Liver (tissue), 9 donors: ENCODE results near the gene GM2A. TPM values are rescaled to one million over a fixed set of nuclear protein-coding genes. Genes with fewer than 3 reads are reported as not detected.

Source experiments
- DNase-seq: peaks from one replicate; pipeline ENCODE4 v3.0.0-alpha.2; 2017; ENCODE audit warnings: low spot score
- H3K27ac ChIP-seq, 2 donors: one replicate each; pipeline ENCODE4 v1.7.0; 2013; ENCODE audit warnings: inconsistent platforms in 2 of 2, low read length in 2 of 2, control low read depth in 1 of 2, low read depth in 1 of 2, mild to moderate bottlenecking in 1 of 2
- H3K27me3 ChIP-seq, 4 donors: one replicate each; pipeline versions ENCODE4 v1.6.1 to v1.7.0; 2013; ENCODE audit warnings: low read length in 3 of 4, inconsistent platforms in 1 of 4, mild to moderate bottlenecking in 1 of 4, moderate library complexity in 1 of 4; ENCODE audit not compliant: control insufficient read depth in 4 of 4, insufficient read depth in 4 of 4
- H3K36me3 ChIP-seq, 4 donors: one replicate each; pipeline versions ENCODE4 v1.6.1 to v1.7.0; 2013; ENCODE audit warnings: low read length in 3 of 4, mild to moderate bottlenecking in 3 of 4, low read depth in 1 of 4, moderate library complexity in 1 of 4; ENCODE audit not compliant: control insufficient read depth in 4 of 4, insufficient read depth in 3 of 4
- H3K4me1 ChIP-seq, 4 donors: one replicate each; pipeline versions ENCODE4 v1.6.1 to v1.7.0; 2013; ENCODE audit warnings: low read length in 3 of 4, mild to moderate bottlenecking in 3 of 4, moderate library complexity in 1 of 4; ENCODE audit not compliant: control insufficient read depth in 4 of 4, insufficient read depth in 4 of 4
- H3K4me3 ChIP-seq, 3 donors: one replicate each; pipeline versions ENCODE4 v1.6.1 to v1.7.0; 2013; ENCODE audit warnings: low read length in 3 of 3, control low read depth in 1 of 3, low read depth in 1 of 3, mild to moderate bottlenecking in 1 of 3
- H3K9ac ChIP-seq, 2 donors: one replicate each; pipeline ENCODE4 v1.7.0; 2013; ENCODE audit warnings: low read length in 2 of 2, mild to moderate bottlenecking in 2 of 2, moderate library complexity in 2 of 2, control low read depth in 1 of 2, low read depth in 1 of 2
- H3K9me3 ChIP-seq, 4 donors: one replicate each; pipeline versions ENCODE4 v1.6.1 to v1.7.0; 2013; ENCODE audit warnings: low read length in 3 of 4; ENCODE audit not compliant: control insufficient read depth in 4 of 4
- EGR1 ChIP-seq, 2 donors: IDR thresholded peaks; 2 replicates each; pipeline ENCODE4 v1.6.1; 2016 to 2018; ENCODE audit warnings: antibody characterized with exemption in 2 of 2, low read depth in 2 of 2
- FOXA1 ChIP-seq: IDR thresholded peaks from 2 replicates; pipeline ENCODE4 v1.6.1; 2016; ENCODE audit warnings: antibody characterized with exemption
- FOXA2 ChIP-seq: IDR thresholded peaks from 2 replicates; pipeline ENCODE4 v1.6.1; 2016; ENCODE audit warnings: antibody characterized with exemption
- GABPA ChIP-seq, 2 donors: IDR thresholded peaks in 1 of 2; conservative IDR thresholded peaks in 1 of 2; 2 replicates each; pipeline ENCODE4 v1.6.1; 2016; ENCODE audit warnings: antibody characterized with exemption in 2 of 2, mild to moderate bottlenecking in 1 of 2, moderate library complexity in 1 of 2
- HNF4A ChIP-seq, 2 donors: conservative IDR thresholded peaks; 2 replicates each; pipeline ENCODE4 v1.6.1; 2016; ENCODE audit warnings: antibody characterized with exemption in 2 of 2, mild to moderate bottlenecking in 2 of 2
- HNF4G ChIP-seq: IDR thresholded peaks from 2 replicates; pipeline ENCODE4 v1.6.1; 2016; ENCODE audit warnings: antibody characterized with exemption
- JUND ChIP-seq, 2 donors: IDR thresholded peaks; 2 replicates each; pipeline ENCODE4 v1.6.1; 2016; ENCODE audit warnings: antibody characterized with exemption in 2 of 2
- NR2F2 ChIP-seq: IDR thresholded peaks from 2 replicates; pipeline ENCODE4 v1.6.1; 2016; ENCODE audit warnings: antibody characterized with exemption
- RAD21 ChIP-seq, 2 donors: IDR thresholded peaks; 2 replicates each; pipeline ENCODE4 v1.6.1; 2016; ENCODE audit warnings: antibody characterized with exemption in 2 of 2, mild to moderate bottlenecking in 2 of 2
- RXRA ChIP-seq, 2 donors: IDR thresholded peaks; 2 replicates each; pipeline ENCODE4 v1.6.1; 2017 to 2018; ENCODE audit warnings: antibody characterized with exemption in 2 of 2, mild to moderate bottlenecking in 1 of 2
- SP1 ChIP-seq: IDR thresholded peaks from 2 replicates; pipeline ENCODE4 v1.6.1; 2018; ENCODE audit warnings: antibody characterized with exemption, mild to moderate bottlenecking
- TAF1 ChIP-seq: conservative IDR thresholded peaks from 2 replicates; pipeline ENCODE4 v1.6.1; 2016; ENCODE audit warnings: antibody characterized with exemption, mild to moderate bottlenecking
- YY1 ChIP-seq: IDR thresholded peaks from 2 replicates; pipeline ENCODE4 v1.6.1; 2016; ENCODE audit warnings: antibody characterized with exemption, mild to moderate bottlenecking
- WGBS: extraction: QIAGEN DNeasy Blood & Tissue Kit; methylation state at CpG from one replicate; pipeline ENCODE4 v1.1.7; 2013; 5-methylcytosine and 5-hydroxymethylcytosine counted together
- polyA plus RNA-seq, 2 donors: library from polyadenylated mRNA; stranded (reverse) in 1 of 2; unstranded in 1 of 2; fragments of 200-250 nt in 1 of 2; fragments of >200 nt in 1 of 2; fragmentation: Nextera tagmentation in 1 of 2; extraction: Ambion mirVana in 1 of 2; gene quantifications; one replicate each; pipeline versions ENCODE4 v1.2.1 to v1.2.3, GENCODE V29; 2013 to 2015
- total RNA-seq, 2 donors: library from RNA; depleted of rRNA; stranded (reverse); fragments of >200 nt; gene quantifications; one replicate each; pipeline ENCODE4 v1.2.3, GENCODE V29; 2014
- TF ChIP-seq, protein P1 (sequence below): IDR thresholded peaks from 2 replicates; pipeline ENCODE4 v1.6.1; 2016; ENCODE audit warnings: antibody characterized with exemption
- TF ChIP-seq, protein P2 (sequence below): IDR thresholded peaks from 2 replicates; pipeline ENCODE4 v1.6.1; 2016; ENCODE audit warnings: antibody characterized with exemption
- TF ChIP-seq, protein P3 (sequence below): IDR thresholded peaks from 2 replicates; pipeline ENCODE4 v1.6.1; 2016; ENCODE audit warnings: antibody characterized with exemption, mild to moderate bottlenecking
- TF ChIP-seq, protein P4 (sequence below): fragments of 150-350 bp; IDR thresholded peaks from 2 replicates; pipeline ENCODE4 v1.5.1; 2017; ENCODE audit warnings: improper control_type of control experiment, low read depth, low read length; ENCODE audit not compliant: missing input control
- TF ChIP-seq, protein P5 (sequence below): IDR thresholded peaks from 2 replicates; pipeline ENCODE4 v1.6.1; 2016; ENCODE audit warnings: antibody characterized with exemption
- donor health status: healthy.
- donor health status: healthy.
- donor health status: healthy.
- donor health status: healthy.
- donor health status: healthy.

The GM2A gene
- total RNA-seq (10 to 100 TPM; 11.2 to 14.5 TPM), polyA plus RNA-seq (1 to 10 TPM; 4.1 to 9.9 TPM)

DNA sequence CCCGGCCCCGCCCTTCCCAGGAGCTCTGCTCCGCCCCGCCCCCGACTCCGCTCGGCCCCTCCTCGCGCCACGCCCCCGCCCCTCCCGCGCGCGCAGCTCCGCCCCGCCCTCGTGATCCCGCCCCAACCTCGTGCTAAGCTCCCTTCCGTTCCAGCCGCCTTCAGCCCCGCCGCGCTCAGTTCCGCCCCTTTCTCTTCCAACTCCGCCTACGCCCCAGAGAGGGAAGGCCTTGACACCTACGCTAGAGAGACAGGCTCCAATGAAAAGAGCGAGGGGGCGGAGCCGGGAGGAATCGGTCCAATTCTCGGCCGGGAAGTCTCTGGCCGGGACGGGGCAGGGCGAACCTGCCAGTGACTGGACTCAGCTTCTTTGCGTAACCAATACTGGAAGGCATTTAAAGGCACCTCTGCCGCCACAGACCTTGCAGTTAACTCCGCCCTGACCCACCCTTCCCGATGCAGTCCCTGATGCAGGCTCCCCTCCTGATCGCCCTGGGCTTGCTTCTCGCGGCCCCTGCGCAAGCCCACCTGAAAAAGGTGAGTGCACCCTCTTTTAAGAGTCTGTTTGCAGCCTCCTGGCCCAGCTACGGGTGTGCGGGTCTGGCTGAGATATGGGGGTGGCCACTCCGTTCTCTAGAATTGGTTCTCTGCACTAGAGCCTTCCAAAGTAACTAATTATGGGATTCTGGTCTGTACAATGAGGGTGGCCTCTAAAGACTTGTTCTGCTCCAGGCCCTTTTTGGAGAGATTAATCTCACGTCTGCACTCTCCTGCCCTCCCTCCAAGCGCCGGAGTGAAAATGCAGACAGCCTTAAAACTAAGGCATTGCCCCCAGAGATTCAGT is at the start of gene GM2A:
Gene GM2A (plus strand): TSS at position 424 of the 843 bp plus-strand sequence. CDS start 32 bp downstream, at position 456.
- no peaks in the 10 kb centered on the region for H3K36me3 ChIP-seq
- H3K27me3 ChIP-seq: no peaks in the 10 kb centered on the region
- peaks cover 8 to 42% (median 32%) of the 10 kb centered on the region in 4 donors for H3K4me1 ChIP-seq
- peak within 1 kb of the TSS; percentile 84 to 86 for H3K27ac ChIP-seq
- 1% methylated on average over 52 of the region's 52 CpGs for WGBS
- TF ChIP-seq EGR1 (IDR thresholded peaks at IDR 0.05; ENCODE audit: low read depth in 2 of 2): peak; percentile 94 to 98
- no peak for TF ChIP-seq HNF4G
- TF ChIP-seq JUND (IDR thresholded peaks at IDR 0.05): peak; percentile 17 to 80
- peak; percentile 54 to 61 for TF ChIP-seq RAD21 (IDR thresholded peaks at IDR 0.05)
- TF ChIP-seq, protein P1, sequence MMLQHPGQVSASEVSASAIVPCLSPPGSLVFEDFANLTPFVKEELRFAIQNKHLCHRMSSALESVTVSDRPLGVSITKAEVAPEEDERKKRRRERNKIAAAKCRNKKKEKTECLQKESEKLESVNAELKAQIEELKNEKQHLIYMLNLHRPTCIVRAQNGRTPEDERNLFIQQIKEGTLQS: peak; percentile 37
- peak; percentile 49 to 84 for TF ChIP-seq GABPA (IDR thresholded peaks at IDR 0.05 in 1 of 2, conservative IDR thresholded peaks at IDR 0.05 in 1 of 2)
- peak; percentile 70 for TF ChIP-seq YY1
- peak; percentile 34 for TF ChIP-seq FOXA2
- TF ChIP-seq, protein P2, sequence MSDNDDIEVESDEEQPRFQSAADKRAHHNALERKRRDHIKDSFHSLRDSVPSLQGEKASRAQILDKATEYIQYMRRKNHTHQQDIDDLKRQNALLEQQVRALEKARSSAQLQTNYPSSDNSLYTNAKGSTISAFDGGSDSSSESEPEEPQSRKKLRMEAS: peak; percentile 89
- TF ChIP-seq RXRA (IDR thresholded peaks at IDR 0.05): peak; percentile 51 to 60
- TF ChIP-seq TAF1: no peak
- TF ChIP-seq, protein P3, sequence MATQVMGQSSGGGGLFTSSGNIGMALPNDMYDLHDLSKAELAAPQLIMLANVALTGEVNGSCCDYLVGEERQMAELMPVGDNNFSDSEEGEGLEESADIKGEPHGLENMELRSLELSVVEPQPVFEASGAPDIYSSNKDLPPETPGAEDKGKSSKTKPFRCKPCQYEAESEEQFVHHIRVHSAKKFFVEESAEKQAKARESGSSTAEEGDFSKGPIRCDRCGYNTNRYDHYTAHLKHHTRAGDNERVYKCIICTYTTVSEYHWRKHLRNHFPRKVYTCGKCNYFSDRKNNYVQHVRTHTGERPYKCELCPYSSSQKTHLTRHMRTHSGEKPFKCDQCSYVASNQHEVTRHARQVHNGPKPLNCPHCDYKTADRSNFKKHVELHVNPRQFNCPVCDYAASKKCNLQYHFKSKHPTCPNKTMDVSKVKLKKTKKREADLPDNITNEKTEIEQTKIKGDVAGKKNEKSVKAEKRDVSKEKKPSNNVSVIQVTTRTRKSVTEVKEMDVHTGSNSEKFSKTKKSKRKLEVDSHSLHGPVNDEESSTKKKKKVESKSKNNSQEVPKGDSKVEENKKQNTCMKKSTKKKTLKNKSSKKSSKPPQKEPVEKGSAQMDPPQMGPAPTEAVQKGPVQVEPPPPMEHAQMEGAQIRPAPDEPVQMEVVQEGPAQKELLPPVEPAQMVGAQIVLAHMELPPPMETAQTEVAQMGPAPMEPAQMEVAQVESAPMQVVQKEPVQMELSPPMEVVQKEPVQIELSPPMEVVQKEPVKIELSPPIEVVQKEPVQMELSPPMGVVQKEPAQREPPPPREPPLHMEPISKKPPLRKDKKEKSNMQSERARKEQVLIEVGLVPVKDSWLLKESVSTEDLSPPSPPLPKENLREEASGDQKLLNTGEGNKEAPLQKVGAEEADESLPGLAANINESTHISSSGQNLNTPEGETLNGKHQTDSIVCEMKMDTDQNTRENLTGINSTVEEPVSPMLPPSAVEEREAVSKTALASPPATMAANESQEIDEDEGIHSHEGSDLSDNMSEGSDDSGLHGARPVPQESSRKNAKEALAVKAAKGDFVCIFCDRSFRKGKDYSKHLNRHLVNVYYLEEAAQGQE: peak; percentile 87
- TF ChIP-seq HNF4A (conservative IDR thresholded peaks at IDR 0.05): peak; percentile 67 to 70
- TF ChIP-seq NR2F2: peak; percentile 3
- TF ChIP-seq, protein P4, sequence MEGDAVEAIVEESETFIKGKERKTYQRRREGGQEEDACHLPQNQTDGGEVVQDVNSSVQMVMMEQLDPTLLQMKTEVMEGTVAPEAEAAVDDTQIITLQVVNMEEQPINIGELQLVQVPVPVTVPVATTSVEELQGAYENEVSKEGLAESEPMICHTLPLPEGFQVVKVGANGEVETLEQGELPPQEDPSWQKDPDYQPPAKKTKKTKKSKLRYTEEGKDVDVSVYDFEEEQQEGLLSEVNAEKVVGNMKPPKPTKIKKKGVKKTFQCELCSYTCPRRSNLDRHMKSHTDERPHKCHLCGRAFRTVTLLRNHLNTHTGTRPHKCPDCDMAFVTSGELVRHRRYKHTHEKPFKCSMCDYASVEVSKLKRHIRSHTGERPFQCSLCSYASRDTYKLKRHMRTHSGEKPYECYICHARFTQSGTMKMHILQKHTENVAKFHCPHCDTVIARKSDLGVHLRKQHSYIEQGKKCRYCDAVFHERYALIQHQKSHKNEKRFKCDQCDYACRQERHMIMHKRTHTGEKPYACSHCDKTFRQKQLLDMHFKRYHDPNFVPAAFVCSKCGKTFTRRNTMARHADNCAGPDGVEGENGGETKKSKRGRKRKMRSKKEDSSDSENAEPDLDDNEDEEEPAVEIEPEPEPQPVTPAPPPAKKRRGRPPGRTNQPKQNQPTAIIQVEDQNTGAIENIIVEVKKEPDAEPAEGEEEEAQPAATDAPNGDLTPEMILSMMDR: no peak
- peak; percentile 73 for TF ChIP-seq FOXA1
- TF ChIP-seq SP1: peak; percentile 96
- TF ChIP-seq, protein P5, sequence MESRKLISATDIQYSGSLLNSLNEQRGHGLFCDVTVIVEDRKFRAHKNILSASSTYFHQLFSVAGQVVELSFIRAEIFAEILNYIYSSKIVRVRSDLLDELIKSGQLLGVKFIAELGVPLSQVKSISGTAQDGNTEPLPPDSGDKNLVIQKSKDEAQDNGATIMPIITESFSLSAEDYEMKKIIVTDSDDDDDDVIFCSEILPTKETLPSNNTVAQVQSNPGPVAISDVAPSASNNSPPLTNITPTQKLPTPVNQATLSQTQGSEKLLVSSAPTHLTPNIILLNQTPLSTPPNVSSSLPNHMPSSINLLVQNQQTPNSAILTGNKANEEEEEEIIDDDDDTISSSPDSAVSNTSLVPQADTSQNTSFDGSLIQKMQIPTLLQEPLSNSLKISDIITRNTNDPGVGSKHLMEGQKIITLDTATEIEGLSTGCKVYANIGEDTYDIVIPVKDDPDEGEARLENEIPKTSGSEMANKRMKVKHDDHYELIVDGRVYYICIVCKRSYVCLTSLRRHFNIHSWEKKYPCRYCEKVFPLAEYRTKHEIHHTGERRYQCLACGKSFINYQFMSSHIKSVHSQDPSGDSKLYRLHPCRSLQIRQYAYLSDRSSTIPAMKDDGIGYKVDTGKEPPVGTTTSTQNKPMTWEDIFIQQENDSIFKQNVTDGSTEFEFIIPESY: peak; percentile 96
- peak within 1 kb of the TSS; percentile 66 to 89 (median 86) for H3K4me3 ChIP-seq
- DNase-seq: peak; percentile 99
- H3K9me3 ChIP-seq: no peaks in the 10 kb centered on the region
- H3K9ac ChIP-seq: peak within 1 kb of the TSS; percentile 62 to 88
